Activated CD4-positive, alpha-beta T cell treated with anti-CD3 and anti-CD28 coated beads for 36 hours (primary cell): Measurements from ENCODE around the gene RHOT2. TPM values are rescaled to one million over a fixed set of nuclear protein-coding genes. Genes with fewer than 3 reads are reported as not detected.

ENCODE experiments used
- ATAC-seq: fragments of 200-7000 bp; cut with Tn5 transposase; one replicate; pipeline ENCODE4 v1.10.0; 2021; ENCODE audit warnings: mild to moderate bottlenecking, moderate library complexity
- CTCF ChIA-PET: fragments of 350-600 bp; sonication (Branson Sonifier 250); formaldehyde crosslinking; loops from one replicate; lab custom pipeline; 2021; ENCODE audit warnings: antibody characterized with exemption; lab: Charles Lee
- POLR2A ChIA-PET: fragments of 350-600 bp; sonication (Branson Sonifier 250); formaldehyde crosslinking; loops from one replicate; lab custom pipeline; 2021; ENCODE audit warnings: antibody characterized with exemption, inconsistent platforms; lab: Charles Lee
- DNase-seq: peaks from one replicate; pipeline ENCODE4 v3.0.0-alpha.2; 2020
- H3K27ac Mint-ChIP-seq: one replicate; pipeline ENCODE4 v1.8.0; 2021; ENCODE audit warnings: mixed read lengths
- H3K27me3 Mint-ChIP-seq: one replicate; pipeline ENCODE4 v1.8.0; 2021; ENCODE audit warnings: mixed read lengths
- H3K36me3 Mint-ChIP-seq: one replicate; pipeline ENCODE4 v1.8.0; 2021; ENCODE audit warnings: low read depth, mixed read lengths
- H3K4me1 Mint-ChIP-seq: one replicate; pipeline ENCODE4 v1.8.0; 2021; ENCODE audit warnings: mixed read lengths
- H3K4me3 Mint-ChIP-seq: one replicate; pipeline ENCODE4 v1.8.0; 2021; ENCODE audit warnings: mild to moderate bottlenecking, moderate library complexity, mixed read lengths
- H3K9me3 Mint-ChIP-seq: one replicate; pipeline ENCODE4 v1.8.0; 2021; ENCODE audit warnings: low read depth, mixed read lengths
- intact Hi-C, 2 experiments: fragments of 100-400 bp; cut with DNase I in 1 of 2; cut with micrococcal nuclease in 1 of 2; formaldehyde crosslinking; loops; one replicate each; pipeline versions ENCODE4 v1.14.2 to v1.15.1; 2022 to 2024; cut with DNase I, micrococcal nuclease
- total RNA-seq, 2 experiments: library from RNA; stranded (reverse); gene quantifications; one replicate each; pipeline ENCODE4 v1.2.3, GENCODE V29; 2021

The RHOT2 gene
- total RNA-seq, 2 experiments from 2014 or later = 123 to 130 TPM

- Mint-ChIP-seq H3K27ac (peak overlapping the region; percentile 80), H3K27me3 (no peaks in the 10 kb centered on the region), H3K4me3 (peak overlapping the region; percentile 77), H3K36me3 (no peaks in the 10 kb centered on the region), H3K4me1 (peaks cover 13% of the 10 kb centered on the region), H3K9me3 (no peaks in the 10 kb centered on the region)
- ChIA-PET CTCF (interaction anchor here (1.0 to 2.1 kb wide), 4 partner anchors 15 to 269 kb away, joined by 3 to 11 read pairs (median 5); partner anchors contain the start of gene CIAO3), POLR2A (interaction anchor here (0.9 kb wide), 1 partner anchor 12 kb away, joined by 3 read pairs; no protein-coding TSS in a partner anchor)
- DNase-seq (peak; percentile 89), ATAC-seq (peak; percentile 82)
- intact Hi-C loops = loop anchor here in 1 of 2 experiments (1.0 to 5.0 kb wide), 6 partner anchors 20 to 457 kb away; partner anchors contain the start of genes ANTKMT, CACNA1H, CHTF18 and METRN
Measured at GRCh38 chr16:695355-696089, 27.6 kb downstream of the RHOT2 start.

- ATAC-seq = no peak
- Mint-ChIP-seq H3K27ac (no peak overlapping the region), H3K9me3 (no peaks in the 10 kb centered on the region), H3K4me3 (no peak overlapping the region), H3K4me1 (peaks cover 10% of the 10 kb centered on the region), H3K36me3 (no peaks in the 10 kb centered on the region), H3K27me3 (peaks cover 13% of the 10 kb centered on the region)
- ChIA-PET CTCF (interaction anchor here (0.9 kb wide), 1 partner anchor 26 kb away, joined by 4 read pairs; no protein-coding TSS in a partner anchor), POLR2A (no interaction called here)
- intact Hi-C loops = loop anchor here in 1 of 2 experiments (5.0 kb wide), 2 partner anchors 88 to 453 kb away; partner anchors contain the start of genes CACNA1H, CHTF18 and RPUSD1
- DNase-seq = no peak
Measured at GRCh38 chr16:698911-699671, 31.2 kb downstream of the RHOT2 start.

GRCh38 chr16:700684-701584 is 33.0 kb downstream of the RHOT2 start:
- ChIA-PET POLR2A (no interaction called here), CTCF (interaction anchor here (1.0 to 2.7 kb wide), 2 partner anchors 12 to 19 kb away, joined by 3 to 11 read pairs; no protein-coding TSS in a partner anchor)
- H3K27me3 Mint-ChIP-seq = peaks cover 14% of the 10 kb centered on the region
- H3K9me3 Mint-ChIP-seq = no peaks in the 10 kb centered on the region
- no peaks in the 10 kb centered on the region for H3K36me3 Mint-ChIP-seq
- ATAC-seq = peak; percentile 51
- DNase-seq = peak; percentile 60
- no peak overlapping the region for H3K27ac Mint-ChIP-seq
- no peak overlapping the region for H3K4me3 Mint-ChIP-seq
- intact Hi-C loops = no loop called here
- peaks cover 2% of the 10 kb centered on the region for H3K4me1 Mint-ChIP-seq

DNA sequence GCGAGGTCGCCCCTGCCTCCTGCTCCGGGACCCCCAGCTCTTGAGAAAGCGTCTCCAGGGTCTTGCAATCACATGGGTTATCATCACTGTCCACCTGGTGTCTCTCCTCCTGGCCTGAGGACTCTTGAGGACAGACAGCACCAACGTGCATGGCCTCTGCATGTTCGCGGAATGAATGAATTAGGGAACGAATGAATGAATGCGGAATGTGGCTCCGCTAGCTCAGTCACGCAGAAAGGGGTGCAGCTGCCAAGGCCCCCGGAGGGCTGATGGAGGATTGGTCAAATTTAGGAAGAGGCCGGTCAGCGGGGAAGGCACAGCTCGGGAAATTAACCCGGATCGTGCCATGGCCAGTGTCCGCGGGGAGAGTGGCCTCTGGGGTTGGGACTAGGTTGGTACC is 34.4 kb downstream of the RHOT2 start:
- no peak for ATAC-seq
- intact Hi-C loops = no loop called here
- no peaks in the 10 kb centered on the region for H3K9me3 Mint-ChIP-seq
- ChIA-PET CTCF (interaction anchor here (0.5 to 2.7 kb wide), 3 partner anchors 10 to 67 kb away, joined by 3 to 11 read pairs (median 7); no protein-coding TSS in a partner anchor), POLR2A (no interaction called here)
- H3K36me3 Mint-ChIP-seq = no peaks in the 10 kb centered on the region
- H3K27me3 Mint-ChIP-seq = peaks cover 27% of the 10 kb centered on the region
- no peaks in the 10 kb centered on the region for H3K4me1 Mint-ChIP-seq
- DNase-seq = no peak
- H3K27ac Mint-ChIP-seq = no peak overlapping the region
- H3K4me3 Mint-ChIP-seq = no peak overlapping the region

DNA sequence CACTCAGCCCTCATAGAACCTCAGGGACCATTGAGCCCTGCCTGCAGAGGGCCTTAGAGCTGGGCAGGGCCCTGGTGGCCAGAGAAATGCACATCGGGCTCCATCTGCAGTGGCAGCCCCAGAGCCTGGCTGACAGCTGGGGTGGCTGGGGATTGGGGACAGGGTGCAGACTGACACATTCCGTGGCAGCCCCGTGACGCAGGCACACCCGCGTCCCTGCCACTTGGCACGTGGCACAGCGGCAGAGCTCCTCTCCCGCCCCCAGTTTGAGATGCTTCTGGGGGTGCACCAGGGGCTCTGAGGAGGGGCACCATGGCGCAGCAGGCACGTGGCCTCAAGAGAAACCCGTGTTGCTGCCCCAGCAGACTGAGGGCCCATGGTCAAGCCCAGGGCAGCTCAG is 35.5 kb downstream of the RHOT2 start:
- Mint-ChIP-seq H3K27me3 (peaks cover 35% of the 10 kb centered on the region), H3K4me1 (no peaks in the 10 kb centered on the region), H3K4me3 (no peak overlapping the region), H3K36me3 (no peaks in the 10 kb centered on the region), H3K9me3 (no peaks in the 10 kb centered on the region), H3K27ac (no peak overlapping the region)
- no peak for DNase-seq
- no peak for ATAC-seq
- intact Hi-C loops = no loop called here
- CTCF ChIA-PET = interaction anchor here (1.2 to 2.7 kb wide), 3 partner anchors 9 to 12 kb away, joined by 3 to 11 read pairs (median 4); partner anchors contain the start of gene METRN
- POLR2A ChIA-PET = no interaction called here

- Mint-ChIP-seq H3K27me3 (peaks cover 39% of the 10 kb centered on the region), H3K4me1 (no peaks in the 10 kb centered on the region), H3K9me3 (no peaks in the 10 kb centered on the region), H3K4me3 (no peak overlapping the region), H3K27ac (no peak overlapping the region), H3K36me3 (no peaks in the 10 kb centered on the region)
- DNase-seq (no peak), ATAC-seq (no peak)
- ChIA-PET CTCF (interaction anchor here (0.7 to 1.4 kb wide), 3 partner anchors 8 to 16 kb away, joined by 3 to 4 read pairs (median 3); partner anchors contain the start of gene METRN), POLR2A (no interaction called here)
- intact Hi-C loops = no loop called here
Measured at GRCh38 chr16:704047-704446, 36.1 kb downstream of the RHOT2 start.

GRCh38 chr16:704552-705380 is 36.8 kb downstream of the RHOT2 start:
- ChIA-PET POLR2A (no interaction called here), CTCF (interaction anchor here (0.7 to 1.4 kb wide), 2 partner anchors 8 to 17 kb away, joined by 3 to 4 read pairs; no protein-coding TSS in a partner anchor)
- intact Hi-C loops = no loop called here
- no peak overlapping the region for H3K4me3 Mint-ChIP-seq
- DNase-seq = no peak
- no peaks in the 10 kb centered on the region for H3K36me3 Mint-ChIP-seq
- H3K27me3 Mint-ChIP-seq = peaks cover 46% of the 10 kb centered on the region
- H3K4me1 Mint-ChIP-seq = no peaks in the 10 kb centered on the region
- H3K27ac Mint-ChIP-seq = no peak overlapping the region
- ATAC-seq = no peak
- H3K9me3 Mint-ChIP-seq = no peaks in the 10 kb centered on the region

- Mint-ChIP-seq H3K4me1 (no peaks in the 10 kb centered on the region), H3K27me3 (peaks cover 47% of the 10 kb centered on the region), H3K27ac (no peak within 1 kb of the TSS), H3K4me3 (no peak within 1 kb of the TSS), H3K9me3 (no peaks in the 10 kb centered on the region), H3K36me3 (no peaks in the 10 kb centered on the region)
- intact Hi-C loops = no loop called here
- POLR2A ChIA-PET = no interaction called here
- CTCF ChIA-PET = no interaction called here
- ATAC-seq (no peak), DNase-seq (peak; percentile 35)
Measured at GRCh38 chr16:705431-706188, 37.7 kb downstream of the RHOT2 start, which contains the start of gene FBXL16. Gene FBXL16 (minus strand): TSS chr16:705801. CDS start chr16:697405, 8,396 bp downstream.

GRCh38 chr16:706189-707061 is 38.5 kb downstream of the RHOT2 start:
- Mint-ChIP-seq H3K27ac (no peak overlapping the region), H3K36me3 (no peaks in the 10 kb centered on the region), H3K9me3 (no peaks in the 10 kb centered on the region), H3K4me3 (no peak overlapping the region), H3K27me3 (peaks cover 47% of the 10 kb centered on the region), H3K4me1 (no peaks in the 10 kb centered on the region)
- CTCF ChIA-PET = interaction anchor here (0.7 to 1.3 kb wide), 5 partner anchors 13 to 366 kb away, joined by 3 to 5 read pairs (median 3); partner anchors contain the start of gene CHTF18
- ATAC-seq (no peak), DNase-seq (no peak)
- POLR2A ChIA-PET = no interaction called here
- intact Hi-C loops = no loop called here
